T-helper 17 cell (primary cell): Measurements from ENCODE around the gene FAM222B. TPM values are rescaled to one million over a fixed set of nuclear protein-coding genes. Genes with fewer than 3 reads are reported as not detected.

Experiments used
- ATAC-seq: fragments of 150-1000 bp; cut with Tn5 transposase; 2 replicates; pipeline ENCODE4 v1.10.0; 2021; ENCODE audit warnings: mild to moderate bottlenecking, moderate library complexity
- DNase-seq, 3 donors: peaks; one replicate each; pipeline versions ENCODE4 v3.0.0 to v3.0.0-alpha.2; 2020 to 2021
- H3K9me3 ChIP-seq: one replicate; pipeline ENCODE4 v1.7.0; 2013; ENCODE audit warnings: low read length, mild to moderate bottlenecking; ENCODE audit not compliant: control insufficient read depth, poor library complexity, severe bottlenecking
- H3K27ac Mint-ChIP-seq: one replicate; pipeline ENCODE4 v1.8.0; 2022; ENCODE audit warnings: mild to moderate bottlenecking, moderate library complexity, mixed read lengths
- H3K27me3 Mint-ChIP-seq: one replicate; pipeline ENCODE4 v1.8.0; 2022; ENCODE audit warnings: mixed read lengths
- H3K36me3 Mint-ChIP-seq: one replicate; pipeline ENCODE4 v1.8.0; 2022; ENCODE audit warnings: low read depth, mixed read lengths
- H3K4me1 Mint-ChIP-seq: one replicate; pipeline ENCODE4 v1.8.0; 2022; ENCODE audit warnings: mild to moderate bottlenecking, mixed read lengths
- H3K4me3 Mint-ChIP-seq: one replicate; pipeline ENCODE4 v1.8.0; 2022; ENCODE audit warnings: mild to moderate bottlenecking, moderate library complexity, mixed read lengths
- total RNA-seq, 4 donors: library from RNA in 2 of 4; stranded (reverse) in 2 of 4; gene quantifications; one replicate each; pipeline ENCODE4 v1.2.3 and lab custom pipeline; 2022 to 2026

FAM222B gene
- total RNA-seq, 2 donors from 2014 or later, result 18.3 to 22.6 TPM

DNA sequence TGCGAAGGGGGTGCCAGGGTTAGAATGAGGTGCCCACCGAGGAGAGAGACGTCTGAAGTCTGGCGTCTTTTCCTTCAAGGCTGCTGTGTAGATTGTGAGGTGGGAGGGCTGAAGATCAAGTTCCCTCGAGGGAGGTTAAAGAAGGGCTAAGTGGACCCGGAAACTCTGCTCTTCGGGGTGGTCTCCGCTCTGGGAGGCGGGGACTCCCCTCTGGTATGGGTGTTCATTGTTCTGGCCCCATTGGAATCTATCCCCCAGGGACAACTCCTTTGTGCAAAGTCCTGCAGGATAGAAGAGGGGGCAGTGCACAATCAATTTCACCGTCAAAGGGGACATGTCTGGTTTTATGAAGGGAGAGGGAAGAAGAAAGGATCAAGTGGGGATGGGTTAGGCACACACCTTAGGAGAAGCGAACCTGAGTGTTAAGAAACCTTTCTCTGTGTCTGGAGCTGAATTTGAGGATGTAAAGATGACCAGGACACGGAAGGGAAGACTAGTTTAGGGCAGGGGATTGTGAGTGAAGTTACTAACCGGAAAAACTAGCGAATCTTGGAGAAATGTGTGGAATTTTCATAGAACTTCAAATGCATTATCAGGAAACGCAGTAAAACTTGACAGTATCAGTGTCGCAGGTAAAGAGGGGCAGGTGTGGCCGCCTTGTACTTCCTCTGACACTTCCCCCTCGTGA lies 124.1 kb downstream of the FAM222B start:
- H3K9me3 ChIP-seq, result no peaks in the 10 kb centered on the region
- ATAC-seq (no peak), DNase-seq (no peak)
- H3K36me3 Mint-ChIP-seq, result peaks cover 3% of the 10 kb centered on the region
- H3K27me3 Mint-ChIP-seq, result peaks cover 14% of the 10 kb centered on the region
- H3K4me3 Mint-ChIP-seq, result peak overlapping the region; percentile 41
- H3K27ac Mint-ChIP-seq, result no peak overlapping the region
- H3K4me1 Mint-ChIP-seq, result peaks cover 33% of the 10 kb centered on the region

DNA sequence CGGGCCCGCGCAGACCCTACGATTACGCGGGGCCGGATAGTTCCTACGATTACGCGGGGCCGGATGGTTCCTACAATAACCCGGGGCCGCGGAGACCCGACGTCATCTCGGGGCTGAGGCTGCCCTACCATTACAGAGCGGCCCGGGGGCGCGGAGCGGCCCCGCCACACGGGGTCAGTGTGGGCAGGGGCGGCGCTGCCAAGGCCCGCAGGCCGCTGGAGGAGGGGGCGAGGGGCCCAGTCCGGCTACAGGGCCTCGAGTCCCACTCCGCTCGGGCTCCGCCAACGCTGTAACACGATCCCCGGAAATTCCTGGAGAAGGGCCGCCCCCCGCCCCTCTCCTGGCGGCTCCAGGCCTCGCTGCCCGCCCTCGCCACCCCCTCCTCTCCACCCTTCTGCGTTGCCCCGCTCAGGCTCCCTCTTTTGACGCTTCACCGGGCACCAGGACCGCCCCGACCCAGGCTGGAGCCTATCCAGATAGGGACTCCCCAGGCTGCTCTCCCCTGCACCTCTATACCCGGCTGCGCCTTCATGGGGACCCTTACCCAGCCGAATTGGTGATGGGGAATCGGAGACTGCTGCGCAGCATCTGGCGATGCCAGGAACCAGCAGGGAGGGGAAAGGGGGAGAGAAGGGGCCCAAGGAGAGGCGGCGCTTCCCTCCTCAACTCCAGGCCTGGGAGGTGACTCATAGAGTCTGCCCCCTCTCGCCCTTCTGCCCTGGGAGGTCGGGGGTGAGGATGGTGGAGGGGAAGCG lies 124.8 kb downstream of the FAM222B start, which contains the start of gene RAB34:
Gene RAB34 (minus strand): TSS at position 291 of the 755 bp plus-strand sequence. CDS start 602 bp downstream, outside the sequence.
- no peaks in the 10 kb centered on the region for H3K9me3 ChIP-seq
- DNase-seq (no peak), ATAC-seq (no peak)
- Mint-ChIP-seq H3K4me3 (peak within 1 kb of the TSS; percentile 41), H3K27ac (no peak within 1 kb of the TSS), H3K36me3 (peaks cover 3% of the 10 kb centered on the region), H3K4me1 (peaks cover 31% of the 10 kb centered on the region), H3K27me3 (peaks cover 14% of the 10 kb centered on the region)

DNA sequence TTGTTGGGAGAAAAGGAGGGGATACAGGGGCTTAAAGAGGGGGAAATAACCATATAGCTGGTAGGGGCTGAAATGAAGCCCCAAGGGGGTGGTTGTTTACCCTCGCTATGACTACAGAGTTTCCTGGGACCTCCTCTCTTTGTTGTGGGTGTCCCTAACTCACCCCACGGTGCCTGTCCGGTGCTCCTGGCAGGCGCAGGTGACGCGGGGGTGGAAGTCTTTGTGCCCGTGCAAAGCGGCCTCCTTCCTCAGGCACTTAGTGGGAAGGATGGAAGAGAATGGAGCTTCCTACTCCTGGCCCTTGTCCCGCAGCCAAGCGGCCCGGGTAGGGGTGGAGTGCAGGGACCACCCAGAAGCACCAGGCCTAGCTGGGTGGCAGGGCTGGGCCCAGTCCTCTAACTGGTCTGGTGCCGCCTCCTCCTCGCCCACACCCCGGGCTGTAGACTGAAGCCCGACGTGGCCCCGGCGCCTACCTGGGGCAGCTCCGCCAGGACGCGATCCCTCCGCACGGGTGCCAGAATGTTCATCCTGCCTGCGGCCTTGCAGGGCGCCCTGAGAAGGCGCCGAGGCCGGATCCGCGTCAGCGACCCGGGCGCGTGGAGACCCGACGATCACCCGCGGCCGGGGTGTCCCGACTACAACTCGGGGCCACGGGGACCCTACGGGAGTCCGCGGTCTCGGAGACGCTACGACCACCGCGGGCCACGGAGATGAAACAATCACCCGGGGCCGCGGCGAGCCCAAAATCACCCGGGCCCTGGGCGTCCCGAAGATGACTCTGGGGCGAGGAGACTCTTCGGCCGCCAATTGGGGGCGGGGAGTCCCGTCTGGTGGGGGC lies 125.6 kb downstream of the FAM222B start:
- Mint-ChIP-seq H3K4me1 (peaks cover 34% of the 10 kb centered on the region), H3K4me3 (no peak overlapping the region), H3K27me3 (peaks cover 14% of the 10 kb centered on the region), H3K36me3 (peaks cover 3% of the 10 kb centered on the region), H3K27ac (no peak overlapping the region)
- DNase-seq (no peak), ATAC-seq (no peak)
- H3K9me3 ChIP-seq, result no peaks in the 10 kb centered on the region

DNA sequence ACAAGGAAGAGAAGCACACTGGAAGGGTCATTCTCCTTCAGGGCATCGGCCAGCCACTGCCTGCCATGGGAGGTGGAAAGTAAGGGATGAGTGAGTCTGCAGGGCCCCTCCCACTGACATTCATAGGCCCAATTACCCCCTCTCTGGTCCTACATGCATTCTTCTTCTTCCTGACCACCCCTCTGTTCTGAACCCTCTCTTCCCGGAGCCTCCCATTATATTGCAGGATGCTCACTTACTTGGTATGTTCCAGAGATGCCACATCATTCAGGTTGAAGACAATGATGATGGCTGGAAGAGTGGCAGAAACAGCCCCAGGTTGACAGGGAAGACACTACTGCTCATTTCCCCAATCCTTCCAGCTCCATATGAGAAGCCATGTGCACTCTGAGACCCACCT lies 127.4 kb downstream of the FAM222B start:
- DNase-seq (no peak), ATAC-seq (no peak)
- Mint-ChIP-seq H3K36me3 (peaks cover 3% of the 10 kb centered on the region), H3K27me3 (peaks cover 14% of the 10 kb centered on the region), H3K4me3 (no peak overlapping the region), H3K27ac (no peak overlapping the region), H3K4me1 (peaks cover 32% of the 10 kb centered on the region)
- no peaks in the 10 kb centered on the region for H3K9me3 ChIP-seq

DNA sequence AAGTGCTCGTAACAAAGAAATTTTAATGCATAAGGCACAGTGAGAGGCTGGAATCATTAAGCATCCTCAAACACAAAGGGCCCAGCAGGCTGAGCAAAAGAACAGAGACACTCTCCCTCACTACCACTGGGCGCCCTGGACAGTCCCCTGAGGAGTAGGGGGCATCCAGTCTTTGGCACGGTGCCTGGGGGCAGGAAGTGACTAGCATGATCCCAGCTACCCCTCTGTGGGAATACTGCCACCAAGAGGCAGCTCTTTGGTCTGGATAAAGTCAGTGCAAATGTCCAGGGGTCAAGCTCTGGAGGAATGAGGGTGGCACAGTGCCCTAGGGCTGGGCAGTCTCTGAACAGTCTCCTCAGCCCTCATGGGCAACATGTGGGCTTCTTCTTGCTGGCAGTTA lies 128.3 kb downstream of the FAM222B start:
- ATAC-seq (no peak), DNase-seq (no peak)

DNA sequence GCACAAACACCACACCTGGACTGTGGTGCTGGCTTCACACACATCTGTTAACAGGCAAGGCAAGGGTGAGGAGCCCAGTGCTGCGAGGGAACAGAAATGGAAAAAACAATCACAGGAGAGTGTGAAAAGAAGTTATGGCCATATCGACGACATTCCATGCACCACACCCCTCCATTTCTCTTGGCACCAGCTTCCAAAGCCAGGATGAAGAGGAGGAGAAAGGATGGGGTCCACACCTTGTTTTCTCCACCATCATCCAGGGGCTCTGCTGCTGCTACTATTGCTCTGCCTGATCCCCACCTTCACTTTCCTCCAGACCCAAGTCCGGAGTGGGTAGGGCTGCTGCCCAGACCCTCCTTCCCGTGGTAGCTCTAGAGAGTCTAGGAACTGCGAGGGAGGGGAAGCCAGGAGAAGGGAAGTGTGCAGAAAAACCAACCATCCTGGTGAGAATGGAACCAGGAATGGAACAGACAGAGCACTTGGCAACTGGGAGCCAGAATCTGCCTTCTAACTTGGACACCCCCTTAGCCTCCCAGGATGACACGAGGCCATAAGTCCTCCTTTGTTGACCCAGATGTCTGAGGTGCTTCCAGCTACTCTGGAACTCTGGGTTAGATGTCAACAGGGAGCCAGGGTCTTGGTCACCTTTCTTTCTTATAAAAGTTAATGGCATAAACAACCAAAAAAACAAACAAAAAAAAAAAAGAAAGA lies 129.7 kb downstream of the FAM222B start:
- no peaks in the 10 kb centered on the region for H3K36me3 Mint-ChIP-seq
- DNase-seq (no peak), ATAC-seq (no peak)
- no peaks in the 10 kb centered on the region for H3K9me3 ChIP-seq
- peaks cover 14% of the 10 kb centered on the region for H3K27me3 Mint-ChIP-seq
- H3K4me3 Mint-ChIP-seq, result peak overlapping the region; percentile 92
- peak overlapping the region; percentile 84 for H3K27ac Mint-ChIP-seq
- H3K4me1 Mint-ChIP-seq, result peaks cover 20% of the 10 kb centered on the region

More for the DNA sequence above, 128.3 kb downstream of the FAM222B start:
- no peak overlapping the region for H3K27ac Mint-ChIP-seq
- no peak overlapping the region for H3K4me3 Mint-ChIP-seq
- H3K9me3 ChIP-seq, result no peaks in the 10 kb centered on the region
- H3K36me3 Mint-ChIP-seq, result no peaks in the 10 kb centered on the region
- H3K4me1 Mint-ChIP-seq, result peaks cover 26% of the 10 kb centered on the region
- peaks cover 14% of the 10 kb centered on the region for H3K27me3 Mint-ChIP-seq

DNA sequence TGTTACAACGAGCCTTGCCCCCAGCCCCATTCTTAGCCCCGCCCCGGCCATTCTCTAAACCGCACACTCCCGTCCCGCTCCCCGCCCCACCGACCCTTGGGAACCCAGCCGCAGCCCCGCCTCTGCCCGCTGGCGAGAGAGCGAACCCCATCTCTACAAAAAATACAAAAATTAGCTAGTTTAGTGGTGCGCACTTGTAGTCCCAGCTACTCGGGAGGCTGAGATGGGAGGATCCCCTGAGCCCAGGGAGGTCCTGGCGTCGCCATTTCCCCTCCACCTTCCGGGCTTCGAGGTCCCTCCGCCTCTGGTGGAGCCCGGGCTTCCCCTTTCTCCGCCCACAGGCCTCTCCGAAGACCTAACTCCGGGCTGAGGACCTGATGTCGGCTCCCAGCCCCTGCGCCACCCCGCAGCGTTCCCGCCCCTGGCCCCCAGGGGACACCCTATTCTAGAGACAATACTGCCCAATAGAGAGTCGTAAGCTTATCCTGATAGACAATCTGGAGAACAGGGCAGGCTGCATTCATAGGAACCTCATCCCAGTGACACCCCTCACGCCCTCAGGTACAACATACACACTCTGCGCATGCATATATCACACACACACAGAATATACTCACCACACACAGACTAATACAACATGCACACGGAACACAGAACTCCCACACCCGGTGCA lies 130.4 kb downstream of the FAM222B start:
- Mint-ChIP-seq H3K4me3 (peak overlapping the region; percentile 92), H3K27ac (peak overlapping the region; percentile 84), H3K27me3 (peaks cover 14% of the 10 kb centered on the region), H3K36me3 (no peaks in the 10 kb centered on the region), H3K4me1 (peaks cover 24% of the 10 kb centered on the region)
- no peaks in the 10 kb centered on the region for H3K9me3 ChIP-seq
- DNase-seq (peak; percentile 43 to 59 (median 56)), ATAC-seq (peak; percentile 46)

DNA sequence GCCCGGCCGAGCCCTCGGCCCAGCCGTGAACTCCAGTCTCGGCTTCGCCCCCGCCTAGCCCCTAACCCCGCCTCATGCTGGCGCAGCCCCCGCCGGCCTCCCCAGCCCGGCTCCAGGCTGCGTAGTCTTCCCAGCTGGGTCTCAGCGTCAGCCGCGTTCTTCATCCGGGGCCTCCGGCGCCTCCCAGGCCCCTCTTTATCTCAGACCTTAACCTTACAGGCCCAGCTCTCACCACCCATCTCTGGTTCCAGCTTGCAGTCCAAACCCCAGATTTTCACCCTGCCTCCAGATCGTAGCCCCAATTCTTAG lies 130.9 kb downstream of the FAM222B start, which contains the start of gene PROCA1:
Gene PROCA1 (minus strand): TSS at position 166 of the 309 bp plus-strand sequence. CDS start 228 bp downstream, outside the sequence.
- peaks cover 14% of the 10 kb centered on the region for H3K27me3 Mint-ChIP-seq
- peaks cover 24% of the 10 kb centered on the region for H3K4me1 Mint-ChIP-seq
- DNase-seq, result peak in 1 of 3 donors; percentile 20
- peak; percentile 49 for ATAC-seq
- H3K36me3 Mint-ChIP-seq, result no peaks in the 10 kb centered on the region
- peak within 1 kb of the TSS; percentile 84 for H3K27ac Mint-ChIP-seq
- H3K9me3 ChIP-seq, result no peaks in the 10 kb centered on the region
- peak within 1 kb of the TSS; percentile 92 for H3K4me3 Mint-ChIP-seq

DNA sequence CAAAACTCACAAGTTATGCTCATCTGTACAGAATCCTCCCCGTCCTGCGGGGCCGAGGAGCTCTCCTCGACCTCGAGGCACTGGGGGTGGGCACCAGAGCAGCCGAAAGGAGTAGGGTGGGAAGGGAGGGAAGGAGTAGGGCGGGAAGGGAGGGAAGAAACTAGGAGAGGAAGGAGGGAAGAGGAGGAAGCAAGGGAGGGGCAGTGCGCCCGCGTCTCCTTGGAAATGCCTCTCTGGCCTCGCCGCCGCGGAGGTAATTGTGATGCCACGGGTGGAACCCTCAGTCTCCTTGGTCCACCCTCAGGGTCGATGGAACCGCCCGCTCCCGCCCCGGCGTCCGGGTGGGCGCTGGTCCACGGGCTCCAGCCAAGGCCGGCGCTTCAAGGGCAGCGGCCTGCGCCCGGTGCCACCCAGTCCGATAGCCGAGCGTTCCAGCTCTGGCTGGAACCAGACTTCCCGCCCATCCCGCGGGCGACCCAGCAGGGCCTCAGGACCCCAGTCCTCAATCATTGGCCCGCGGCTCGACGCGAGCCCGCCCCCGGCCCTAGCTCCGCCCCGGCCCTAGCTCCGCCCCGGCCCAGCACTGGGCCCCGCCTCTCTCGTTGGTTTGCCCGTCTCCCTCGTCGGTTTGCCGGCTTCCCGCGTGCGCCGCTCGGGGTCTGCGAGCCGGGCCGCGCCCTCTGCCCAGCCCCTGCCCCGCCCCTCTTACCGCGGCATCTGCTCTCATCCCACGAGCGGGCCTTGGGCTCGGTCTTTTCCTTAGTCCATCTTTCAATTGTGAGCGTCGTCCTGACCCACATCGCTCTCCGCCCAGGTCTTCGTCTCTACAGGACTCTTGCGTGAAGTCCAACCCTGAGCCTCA lies 131.5 kb downstream of the FAM222B start:
- Mint-ChIP-seq H3K27me3 (peaks cover 14% of the 10 kb centered on the region), H3K27ac (peak overlapping the region; percentile 84), H3K4me3 (peak overlapping the region; percentile 92), H3K36me3 (no peaks in the 10 kb centered on the region), H3K4me1 (peaks cover 24% of the 10 kb centered on the region)
- no peaks in the 10 kb centered on the region for H3K9me3 ChIP-seq
- DNase-seq, result peak; percentile 79 to 90 (median 88)
- peak; percentile 92 for ATAC-seq

DNA sequence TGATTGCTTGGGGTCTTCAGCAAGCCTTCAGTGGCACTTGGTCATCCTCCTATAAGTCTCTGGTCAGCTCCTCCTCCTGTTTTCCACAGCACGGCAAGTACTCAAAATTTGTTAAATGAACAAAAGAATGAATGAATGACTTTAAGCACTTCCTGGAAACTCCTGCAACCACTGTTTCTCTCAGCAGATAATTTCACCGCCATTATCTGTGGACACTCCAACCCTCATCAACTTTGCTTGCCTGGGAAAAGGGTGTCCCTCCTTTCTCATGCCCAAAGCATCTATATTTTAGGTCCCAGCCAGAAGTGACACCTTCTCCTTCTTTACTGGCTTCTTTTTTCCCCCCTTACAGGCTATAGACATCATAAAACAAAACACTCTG lies 135.3 kb downstream of the FAM222B start:
- H3K27me3 Mint-ChIP-seq, result no peaks in the 10 kb centered on the region
- DNase-seq, result no peak
- peaks cover 3% of the 10 kb centered on the region for H3K36me3 Mint-ChIP-seq
- no peak for ATAC-seq
- no peak overlapping the region for H3K27ac Mint-ChIP-seq
- H3K4me3 Mint-ChIP-seq, result no peak overlapping the region
- H3K4me1 Mint-ChIP-seq, result peaks cover 24% of the 10 kb centered on the region
- H3K9me3 ChIP-seq, result no peaks in the 10 kb centered on the region

DNA sequence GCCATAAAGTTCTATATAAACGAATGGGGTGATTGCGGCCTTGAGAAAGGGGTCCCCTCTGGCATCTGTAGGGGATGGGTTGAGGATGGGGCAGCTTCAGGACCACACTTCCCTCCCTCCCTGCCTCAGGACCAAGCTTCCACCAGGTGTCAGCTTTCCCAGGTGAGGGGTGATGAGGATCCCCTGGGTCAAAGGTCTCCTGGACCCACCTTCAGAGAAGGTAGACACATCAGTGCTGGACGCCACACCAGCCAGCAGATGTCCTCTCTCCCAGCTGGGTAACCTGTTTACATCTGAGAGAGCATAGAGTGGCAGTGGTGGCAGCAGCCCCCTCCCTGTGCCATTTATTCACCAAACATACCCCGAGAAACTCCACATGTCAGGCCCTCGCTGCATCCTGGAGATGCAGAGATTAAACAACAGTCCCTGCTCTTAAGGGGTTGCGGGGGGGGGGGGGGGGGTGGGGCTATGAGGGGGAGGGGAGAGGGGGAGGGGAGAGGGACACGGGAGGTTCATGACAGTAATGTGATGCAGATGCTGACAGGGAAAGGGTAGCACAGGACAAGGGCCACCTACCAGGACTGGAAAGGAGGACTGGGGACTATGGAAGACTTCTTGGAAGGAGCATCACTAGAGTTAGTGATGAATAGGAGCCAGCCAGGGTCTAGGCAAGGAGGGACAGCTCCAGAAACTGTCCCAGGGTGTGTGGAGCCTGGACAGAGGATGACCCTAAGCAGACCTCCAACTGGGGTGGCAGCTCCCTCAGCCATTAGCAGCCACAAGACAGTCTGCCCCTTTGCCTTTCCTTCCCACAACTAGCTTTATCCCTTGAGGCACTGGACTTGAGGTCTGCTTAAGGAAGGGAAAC lies 135.9 kb downstream of the FAM222B start:
- Mint-ChIP-seq H3K27me3 (no peaks in the 10 kb centered on the region), H3K4me3 (no peak overlapping the region), H3K4me1 (peaks cover 18% of the 10 kb centered on the region), H3K36me3 (peaks cover 3% of the 10 kb centered on the region), H3K27ac (no peak overlapping the region)
- ATAC-seq (no peak), DNase-seq (no peak)
- H3K9me3 ChIP-seq, result no peaks in the 10 kb centered on the region
